ENCODE measurements around the gene SPAG6. TPM values are rescaled to one million over a fixed set of nuclear protein-coding genes. Genes with fewer than 3 reads are reported as not detected.
A peak's percentile ranks its signal among the peaks of the same experiment; 100 is the strongest.

SPAG6 gene
- total RNA-seq, 1 donor from 2014 or later = not detected

- H3K4me3 ChIP-seq (ENCODE audit: low read depth, low read length) = peak within 1 kb of the TSS; percentile 63
- no peaks in the 10 kb centered on the region for H3K27me3 ChIP-seq (ENCODE audit: control insufficient read depth, insufficient read depth, low read length)
- peak; percentile 82 for DNase-seq (ENCODE audit: low read depth)
- H3K36me3 ChIP-seq (ENCODE audit: control insufficient read depth, insufficient read depth, low read length) = no peaks in the 10 kb centered on the region
- peak; percentile 40 for FAIRE-seq
- TF ChIP-seq CTCF (IDR thresholded peaks at IDR 0.05; ENCODE audit: insufficient read depth, low read length, severe bottlenecking) = no peak
Observed at GRCh38 chr10:22316286-22317075, 28.8 kb upstream of the SPAG6 start, which contains the start of gene COMMD3. Gene COMMD3, plus strand, starts transcription at chr10:22316388. Its CDS starts 30 bp downstream, at chr10:22316418.

- H3K27me3 ChIP-seq (ENCODE audit: control insufficient read depth, insufficient read depth, low read length) = peaks cover under 1% of the 10 kb centered on the region
- FAIRE-seq = no peak
- no peak for DNase-seq (ENCODE audit: low read depth)
- peak overlapping the region; percentile 63 for H3K4me3 ChIP-seq (ENCODE audit: low read depth, low read length)
- H3K36me3 ChIP-seq (ENCODE audit: control insufficient read depth, insufficient read depth, low read length) = no peaks in the 10 kb centered on the region
- TF ChIP-seq CTCF (IDR thresholded peaks at IDR 0.05; ENCODE audit: insufficient read depth, low read length, severe bottlenecking) = no peak
Observed at GRCh38 chr10:22317076-22317370, 28.3 kb upstream of the SPAG6 start.

GRCh38 chr10:22317771-22318565 is 27.3 kb upstream of the SPAG6 start:
- H3K36me3 ChIP-seq (ENCODE audit: control insufficient read depth, insufficient read depth, low read length) = no peaks in the 10 kb centered on the region
- FAIRE-seq = no peak
- H3K27me3 ChIP-seq (ENCODE audit: control insufficient read depth, insufficient read depth, low read length) = peaks cover 9% of the 10 kb centered on the region
- H3K4me3 ChIP-seq (ENCODE audit: low read depth, low read length) = no peak overlapping the region
- no peak for DNase-seq (ENCODE audit: low read depth)
- TF ChIP-seq CTCF (IDR thresholded peaks at IDR 0.05; ENCODE audit: insufficient read depth, low read length, severe bottlenecking) = no peak

- Histone ChIP-seq H3K36me3 (ENCODE audit: control insufficient read depth, insufficient read depth, low read length) (no peaks in the 10 kb centered on the region), H3K27me3 (ENCODE audit: control insufficient read depth, insufficient read depth, low read length) (peaks cover 14% of the 10 kb centered on the region), H3K4me3 (ENCODE audit: low read depth, low read length) (no peak overlapping the region)
- TF ChIP-seq CTCF (IDR thresholded peaks at IDR 0.05; ENCODE audit: insufficient read depth, low read length, severe bottlenecking) = no peak
- FAIRE-seq (no peak), DNase-seq (ENCODE audit: low read depth) (no peak)
Observed at GRCh38 chr10:22318772-22319171, 26.5 kb upstream of the SPAG6 start.

GRCh38 chr10:22319547-22319979 is 25.7 kb upstream of the SPAG6 start:
- FAIRE-seq (no peak), DNase-seq (ENCODE audit: low read depth) (no peak)
- Histone ChIP-seq H3K4me3 (ENCODE audit: low read depth, low read length) (no peak overlapping the region), H3K27me3 (ENCODE audit: control insufficient read depth, insufficient read depth, low read length) (peaks cover 17% of the 10 kb centered on the region), H3K36me3 (ENCODE audit: control insufficient read depth, insufficient read depth, low read length) (no peaks in the 10 kb centered on the region)
- TF ChIP-seq CTCF (IDR thresholded peaks at IDR 0.05; ENCODE audit: insufficient read depth, low read length, severe bottlenecking) = no peak
